Nephron (organoid): ENCODE data around the gene RNF220.

Source experiments
- H3K27ac Mint-ChIP-seq, 3 experiments: 2 replicates each; pipeline ENCODE4 v1.8.0; 2020; ENCODE audit warnings: mixed read lengths in 3 of 3, mild to moderate bottlenecking in 2 of 3, moderate library complexity in 1 of 3
- H3K27me3 Mint-ChIP-seq: 2 replicates; pipeline ENCODE4 v1.8.0; 2021; ENCODE audit warnings: low read depth, mild to moderate bottlenecking, moderate library complexity, mixed read lengths
- H3K36me3 Mint-ChIP-seq: 2 replicates; pipeline ENCODE4 v1.8.0; 2020; ENCODE audit warnings: low read depth, mixed read lengths
- H3K4me1 Mint-ChIP-seq: 2 replicates; pipeline ENCODE4 v1.8.0; 2020; ENCODE audit warnings: mixed read lengths
- H3K4me3 Mint-ChIP-seq, 3 experiments: 2 replicates each; pipeline ENCODE4 v1.8.0; 2020; ENCODE audit warnings: mild to moderate bottlenecking in 3 of 3, mixed read lengths in 3 of 3, moderate library complexity in 2 of 3
- H3K9me3 Mint-ChIP-seq: 2 replicates; pipeline ENCODE4 v1.8.0; 2020; ENCODE audit warnings: mixed read lengths
- TF ChIP-seq, protein P1 (sequence below), 3 experiments: fragments of 200-600 bp; sonication (generic); IDR thresholded peaks; one replicate each; pipeline ENCODE4 v1.5.0; 2021; ENCODE audit warnings: antibody characterized with exemption in 3 of 3; ENCODE audit not compliant: unreplicated experiment in 3 of 3

Gene RNF220

GRCh38 chr1:44377925-44378784 is 26.9 kb upstream of the RNF220 start:
- H3K9me3 Mint-ChIP-seq: no peaks in the 10 kb centered on the region
- no peak overlapping the region for H3K4me3 Mint-ChIP-seq
- peaks cover 8% of the 10 kb centered on the region for H3K4me1 Mint-ChIP-seq
- TF ChIP-seq, protein P1, sequence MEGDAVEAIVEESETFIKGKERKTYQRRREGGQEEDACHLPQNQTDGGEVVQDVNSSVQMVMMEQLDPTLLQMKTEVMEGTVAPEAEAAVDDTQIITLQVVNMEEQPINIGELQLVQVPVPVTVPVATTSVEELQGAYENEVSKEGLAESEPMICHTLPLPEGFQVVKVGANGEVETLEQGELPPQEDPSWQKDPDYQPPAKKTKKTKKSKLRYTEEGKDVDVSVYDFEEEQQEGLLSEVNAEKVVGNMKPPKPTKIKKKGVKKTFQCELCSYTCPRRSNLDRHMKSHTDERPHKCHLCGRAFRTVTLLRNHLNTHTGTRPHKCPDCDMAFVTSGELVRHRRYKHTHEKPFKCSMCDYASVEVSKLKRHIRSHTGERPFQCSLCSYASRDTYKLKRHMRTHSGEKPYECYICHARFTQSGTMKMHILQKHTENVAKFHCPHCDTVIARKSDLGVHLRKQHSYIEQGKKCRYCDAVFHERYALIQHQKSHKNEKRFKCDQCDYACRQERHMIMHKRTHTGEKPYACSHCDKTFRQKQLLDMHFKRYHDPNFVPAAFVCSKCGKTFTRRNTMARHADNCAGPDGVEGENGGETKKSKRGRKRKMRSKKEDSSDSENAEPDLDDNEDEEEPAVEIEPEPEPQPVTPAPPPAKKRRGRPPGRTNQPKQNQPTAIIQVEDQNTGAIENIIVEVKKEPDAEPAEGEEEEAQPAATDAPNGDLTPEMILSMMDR (IDR thresholded peaks at IDR 0.05; ENCODE audit: unreplicated experiment in 3 of 3): peak; percentile 59 to 71 (median 59)
- no peak overlapping the region for H3K27ac Mint-ChIP-seq
- H3K27me3 Mint-ChIP-seq: peaks cover 26% of the 10 kb centered on the region
- no peaks in the 10 kb centered on the region for H3K36me3 Mint-ChIP-seq

DNA sequence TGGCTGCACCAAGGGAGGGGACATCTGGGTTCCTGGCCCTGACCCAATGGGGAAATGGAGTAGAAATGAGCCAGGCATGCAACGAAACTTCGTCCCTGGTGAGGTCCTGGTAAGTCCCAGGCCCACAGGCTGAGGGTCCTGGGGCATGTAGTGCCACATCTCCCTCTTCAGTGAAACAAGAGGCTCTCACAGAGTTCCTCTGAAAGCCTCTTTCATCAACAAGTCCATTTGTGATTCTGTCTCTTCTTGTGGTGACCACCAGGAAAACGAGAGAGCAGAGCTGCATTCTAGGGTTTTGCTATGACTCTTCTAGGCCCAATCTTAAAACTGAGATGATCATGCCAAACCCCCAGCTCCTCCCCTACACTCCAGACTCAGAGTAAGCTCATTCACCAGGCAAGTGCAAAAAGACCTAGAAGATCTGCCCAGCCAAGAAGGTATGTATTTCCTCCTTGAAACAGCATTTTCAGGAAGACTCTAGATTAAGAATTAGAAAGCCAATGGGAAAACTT is 24.3 kb upstream of the RNF220 start:
- Mint-ChIP-seq H3K9me3 (no peaks in the 10 kb centered on the region), H3K4me1 (peaks cover 8% of the 10 kb centered on the region), H3K27ac (no peak overlapping the region)

GRCh38 chr1:44388551-44388950 is 16.5 kb upstream of the RNF220 start:
- Mint-ChIP-seq H3K27ac (no peak overlapping the region), H3K4me1 (no peaks in the 10 kb centered on the region), H3K27me3 (peaks cover 12% of the 10 kb centered on the region), H3K9me3 (no peaks in the 10 kb centered on the region), H3K4me3 (no peak overlapping the region), H3K36me3 (no peaks in the 10 kb centered on the region)
- TF ChIP-seq, protein P1 (IDR thresholded peaks at IDR 0.05; ENCODE audit: unreplicated experiment in 3 of 3): no peak

More for the DNA sequence above, 24.3 kb upstream of the RNF220 start:
- Mint-ChIP-seq H3K36me3 (no peaks in the 10 kb centered on the region), H3K4me3 (no peak overlapping the region), H3K27me3 (peaks cover 40% of the 10 kb centered on the region)
- TF ChIP-seq, protein P1 (IDR thresholded peaks at IDR 0.05; ENCODE audit: unreplicated experiment in 3 of 3): no peak

DNA sequence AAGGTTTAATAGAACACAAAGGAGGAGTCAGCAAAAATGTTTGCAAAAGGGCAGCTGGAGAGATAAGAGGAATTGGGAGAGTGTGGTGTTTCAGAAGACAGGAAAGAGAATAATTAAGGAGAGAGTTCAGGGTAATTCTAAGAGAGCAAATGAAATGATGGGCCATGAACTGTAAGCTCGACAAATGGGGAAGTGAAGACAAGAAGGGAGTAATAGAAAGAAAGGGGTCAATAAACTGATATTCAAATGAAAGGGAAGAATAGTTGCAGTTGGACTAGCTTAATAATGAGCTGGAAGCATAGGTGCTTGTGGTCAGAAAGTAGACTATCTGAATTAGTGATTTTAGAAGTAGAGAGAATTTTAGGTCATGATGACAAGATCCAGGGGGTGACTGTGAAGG is 15.6 kb upstream of the RNF220 start:
- H3K9me3 Mint-ChIP-seq: no peaks in the 10 kb centered on the region
- TF ChIP-seq, protein P1 (IDR thresholded peaks at IDR 0.05; ENCODE audit: unreplicated experiment in 3 of 3): no peak
- no peak overlapping the region for H3K27ac Mint-ChIP-seq
- H3K36me3 Mint-ChIP-seq: no peaks in the 10 kb centered on the region
- peaks cover 14% of the 10 kb centered on the region for H3K27me3 Mint-ChIP-seq
- no peak overlapping the region for H3K4me3 Mint-ChIP-seq
- H3K4me1 Mint-ChIP-seq: no peaks in the 10 kb centered on the region

GRCh38 chr1:44390277-44390676 is 14.8 kb upstream of the RNF220 start:
- H3K27me3 Mint-ChIP-seq: peaks cover 12% of the 10 kb centered on the region
- TF ChIP-seq, protein P1 (IDR thresholded peaks at IDR 0.05; ENCODE audit: unreplicated experiment in 3 of 3): no peak
- peaks cover 3% of the 10 kb centered on the region for H3K9me3 Mint-ChIP-seq
- no peaks in the 10 kb centered on the region for H3K36me3 Mint-ChIP-seq
- no peaks in the 10 kb centered on the region for H3K4me1 Mint-ChIP-seq
- H3K4me3 Mint-ChIP-seq: no peak overlapping the region
- H3K27ac Mint-ChIP-seq: no peak overlapping the region
